Measurements from ENCODE around the gene ZBTB25.

Gene ZBTB25

GRCh38 chr14:64513271-64513670 lies 9.6 kb upstream of the ZBTB25 start:
- DNase-seq, result no peak

- DNase-seq, result peak; percentile 72
Measured at GRCh38 chr14:64510825-64511671, 7.4 kb upstream of the ZBTB25 start.

GRCh38 chr14:64509036-64509435 lies 5.4 kb upstream of the ZBTB25 start:
- no peak for DNase-seq

- DNase-seq, result peak; percentile 83
Measured at GRCh38 chr14:64508215-64508776, 4.7 kb upstream of the ZBTB25 start.

- DNase-seq, result peak; percentile 69
Measured at GRCh38 chr14:64507376-64508156, 3.9 kb upstream of the ZBTB25 start.

- DNase-seq, result peak; percentile 25
Measured at GRCh38 chr14:64506721-64507120, 3.1 kb upstream of the ZBTB25 start.

GRCh38 chr14:64504897-64505794 lies 1.5 kb upstream of the ZBTB25 start:
- DNase-seq, result peak; percentile 93

- DNase-seq, result peak; percentile 93
Measured at GRCh38 chr14:64504310-64504896, 765 bp upstream of the ZBTB25 start, which contains the start of gene ZBTB1. TSS of gene ZBTB1 (plus strand) at chr14:64504770. CDS start at chr14:64521505, 16,735 bp downstream.

GRCh38 chr14:64502887-64503433 lies 678 bp downstream of the ZBTB25 start:
- peak; percentile 34 for DNase-seq

- peak; percentile 31 for DNase-seq
Measured at GRCh38 chr14:64502456-64502855, 1.2 kb downstream of the ZBTB25 start.

GRCh38 chr14:64501411-64502171 lies 2.0 kb downstream of the ZBTB25 start:
- peak; percentile 32 for DNase-seq

GRCh38 chr14:64500088-64500487 lies 3.5 kb downstream of the ZBTB25 start:
- no peak for DNase-seq

- DNase-seq, result no peak
Measured at GRCh38 chr14:64496764-64497163, 6.9 kb downstream of the ZBTB25 start.

- DNase-seq, result no peak
Measured at GRCh38 chr14:64495252-64495651, 8.4 kb downstream of the ZBTB25 start.

GRCh38 chr14:64493455-64493854 lies 10.2 kb downstream of the ZBTB25 start:
- DNase-seq, result no peak

GRCh38 chr14:64491637-64492036 lies 12.0 kb downstream of the ZBTB25 start:
- DNase-seq, result no peak

- DNase-seq, result no peak
Measured at GRCh38 chr14:64488590-64489099, 15.0 kb downstream of the ZBTB25 start.

GRCh38 chr14:64478634-64479250 lies 24.9 kb downstream of the ZBTB25 start:
- DNase-seq, result no peak

- no peak for DNase-seq
Measured at GRCh38 chr14:64476438-64476837, 27.2 kb downstream of the ZBTB25 start.

GRCh38 chr14:64475585-64476273 lies 27.9 kb downstream of the ZBTB25 start:
- DNase-seq, result no peak
